ENCODE data around the gene OSBPL7. TPM values are rescaled to one million over a fixed set of nuclear protein-coding genes. Genes with fewer than 3 reads are reported as not detected.
A peak's percentile ranks its signal among the peaks of the same experiment; 100 is the strongest.

Gene OSBPL7
- total RNA-seq, 1 experiment from 2014 or later: 46.8 TPM

GRCh38 chr17:47822785-47823184, 1.2 kb upstream of the OSBPL7 start:
- Mint-ChIP-seq H3K36me3 (ENCODE audit: insufficient read depth, unreplicated experiment) (peaks cover 41% of the 10 kb centered on the region), H3K27me3 (ENCODE audit: insufficient read depth, unreplicated experiment) (no peaks in the 10 kb centered on the region), H3K4me3 (ENCODE audit: unreplicated experiment) (peak overlapping the region; percentile 98), H3K27ac (ENCODE audit: unreplicated experiment) (no peak overlapping the region), H3K9me3 (ENCODE audit: unreplicated experiment) (no peaks in the 10 kb centered on the region), H3K4me1 (ENCODE audit: low read depth, unreplicated experiment) (peaks cover 18% of the 10 kb centered on the region)
- DNase-seq: peak in 1 of 2 experiments; percentile 40
- H3K27me3 ChIP-seq (replicated peaks; ENCODE audit: control insufficient read depth, insufficient read depth, low read length): no peaks in the 10 kb centered on the region
- peaks cover 13% of the 10 kb centered on the region for H3K36me3 ChIP-seq (ENCODE audit: control insufficient read depth, insufficient read depth, low read length)
- H3K9me3 ChIP-seq: no peaks in the 10 kb centered on the region
- CTCF ChIA-PET: interaction anchor here (0.5 to 2.4 kb wide), 6 partner anchors 8 to 147 kb away, joined by 3 to 36 read pairs (median 7); partner anchors contain the start of genes CDK5RAP3, LRRC46, MRPL10 and SP2
- POLR2A ChIA-PET: no interaction called here
- no peak overlapping the region for H3K4me3 ChIP-seq (ENCODE audit: low read depth, low read length)
- no TSS peak for BruUV-seq (replicated peaks)
- intact Hi-C loops (cut with micrococcal nuclease; ENCODE audit: unreplicated experiment): no loop called here
- H3K4me1 ChIP-seq: peaks cover 9% of the 10 kb centered on the region
- TF ChIP-seq CTCF (IDR thresholded peaks at IDR 0.05; ENCODE audit: insufficient read depth in 1 of 2, low read depth in 1 of 2, low read length in 1 of 2, severe bottlenecking in 1 of 2, unreplicated experiment in 1 of 2): no peak

GRCh38 chr17:47821031-47821423, 567 bp downstream of the OSBPL7 start:
- H3K27ac Mint-ChIP-seq (ENCODE audit: unreplicated experiment): peak overlapping the region; percentile 92
- no peaks in the 10 kb centered on the region for H3K9me3 Mint-ChIP-seq (ENCODE audit: unreplicated experiment)
- POLR2A ChIA-PET: interaction anchor here (1.0 to 1.6 kb wide), 4 partner anchors 10 to 120 kb away, joined by 4 to 32 read pairs (median 9); partner anchors contain the start of genes LRRC46, MRPL10, PNPO and SP6
- intact Hi-C loops (cut with micrococcal nuclease; ENCODE audit: unreplicated experiment): loop anchor here (1.0 kb wide), 2 partner anchors 10 to 11 kb away; partner anchors contain the start of genes LRRC46 and MRPL10
- peaks cover 23% of the 10 kb centered on the region for H3K36me3 Mint-ChIP-seq (ENCODE audit: insufficient read depth, unreplicated experiment)
- H3K4me3 Mint-ChIP-seq (ENCODE audit: unreplicated experiment): peak overlapping the region; percentile 98
- H3K4me1 Mint-ChIP-seq (ENCODE audit: low read depth, unreplicated experiment): peaks cover 18% of the 10 kb centered on the region
- BruUV-seq (replicated peaks): TSS peak; percentile 15
- no peaks in the 10 kb centered on the region for H3K27me3 Mint-ChIP-seq (ENCODE audit: insufficient read depth, unreplicated experiment)
- Histone ChIP-seq H3K4me3 (ENCODE audit: low read depth, low read length) (peak overlapping the region; percentile 75), H3K9me3 (no peaks in the 10 kb centered on the region), H3K4me1 (peaks cover 9% of the 10 kb centered on the region), H3K27me3 (replicated peaks; ENCODE audit: control insufficient read depth, insufficient read depth, low read length) (no peaks in the 10 kb centered on the region), H3K36me3 (ENCODE audit: control insufficient read depth, insufficient read depth, low read length) (peaks cover 7% of the 10 kb centered on the region)
- no peak for TF ChIP-seq CTCF (IDR thresholded peaks at IDR 0.05; ENCODE audit: insufficient read depth in 1 of 2, low read depth in 1 of 2, low read length in 1 of 2, severe bottlenecking in 1 of 2, unreplicated experiment in 1 of 2)
- peak in 1 of 2 experiments; percentile 53 for DNase-seq
- CTCF ChIA-PET: interaction anchor here (0.6 to 2.4 kb wide), 16 partner anchors 9 to 197 kb away, joined by 3 to 36 read pairs (median 6); partner anchors contain the start of genes KPNB1, LRRC46, MRPL10 and SCRN2

GRCh38 chr17:47820033-47820789, 1.4 kb downstream of the OSBPL7 start:
- intact Hi-C loops (cut with micrococcal nuclease; ENCODE audit: unreplicated experiment): no loop called here
- Mint-ChIP-seq H3K36me3 (ENCODE audit: insufficient read depth, unreplicated experiment) (peaks cover 15% of the 10 kb centered on the region), H3K9me3 (ENCODE audit: unreplicated experiment) (no peaks in the 10 kb centered on the region), H3K4me1 (ENCODE audit: low read depth, unreplicated experiment) (peaks cover 18% of the 10 kb centered on the region), H3K4me3 (ENCODE audit: unreplicated experiment) (peak overlapping the region; percentile 98), H3K27me3 (ENCODE audit: insufficient read depth, unreplicated experiment) (no peaks in the 10 kb centered on the region), H3K27ac (ENCODE audit: unreplicated experiment) (peak overlapping the region; percentile 92)
- TF ChIP-seq CTCF (IDR thresholded peaks at IDR 0.05; ENCODE audit: insufficient read depth in 1 of 2, low read depth in 1 of 2, low read length in 1 of 2, severe bottlenecking in 1 of 2, unreplicated experiment in 1 of 2): no peak
- no peaks in the 10 kb centered on the region for H3K9me3 ChIP-seq
- ChIA-PET POLR2A (no interaction called here), CTCF (interaction anchor here (1.3 to 2.2 kb wide), 3 partner anchors 10 to 70 kb away, joined by 3 to 10 read pairs (median 10); no protein-coding TSS in a partner anchor)
- peak overlapping the region; percentile 75 for H3K4me3 ChIP-seq (ENCODE audit: low read depth, low read length)
- DNase-seq: peak in 1 of 2 experiments; percentile 66
- no peaks in the 10 kb centered on the region for H3K27me3 ChIP-seq (replicated peaks; ENCODE audit: control insufficient read depth, insufficient read depth, low read length)
- no TSS peak for BruUV-seq (replicated peaks)
- H3K4me1 ChIP-seq: peaks cover 9% of the 10 kb centered on the region
- H3K36me3 ChIP-seq (ENCODE audit: control insufficient read depth, insufficient read depth, low read length): peaks cover 7% of the 10 kb centered on the region
